ENCODE results near the gene DAZL. TPM values are rescaled to one million over a fixed set of nuclear protein-coding genes. Genes with fewer than 3 reads are reported as not detected.

The DAZL gene
- not detected in 2 replicates for total RNA-seq

GRCh38 chr3:16604887-16605602, at the start of gene DAZL:
Gene DAZL, minus strand, starts transcription at chr3:16605423. Its CDS starts 218 bp downstream, at chr3:16605205.

Other genes starting within 250 kb of the DAZL start
- gene RFTN1, start 91.7 kb downstream of the DAZL start, total RNA-seq = 41.2 and 67.6 TPM in 2 replicates

Measured in cardiac atrium fibroblast (primary cell).